BLaER1 (cell line): ENCODE results near the gene ATOSA.
A peak's percentile ranks its signal among the peaks of the same experiment; 100 is the strongest.

Source experiments
- H3K27ac ChIP-seq: shearing (Covaris generic); formaldehyde crosslinking; 2 replicates; pipeline ENCODE4 v1.8.1; 2022
- H3K27me3 ChIP-seq: shearing (Covaris generic); formaldehyde crosslinking; 2 replicates; pipeline ENCODE4 v1.8.1; 2022
- H3K36me3 ChIP-seq: shearing (Covaris generic); formaldehyde crosslinking; 2 replicates; pipeline ENCODE4 v1.8.1; 2022
- H3K4me1 ChIP-seq: shearing (Covaris generic); formaldehyde crosslinking; 2 replicates; pipeline ENCODE4 v1.8.1; 2022
- H3K4me2 ChIP-seq: shearing (Covaris generic); formaldehyde crosslinking; 2 replicates; pipeline ENCODE4 v1.8.1; 2022
- H3K4me3 ChIP-seq: shearing (Covaris generic); formaldehyde crosslinking; 2 replicates; pipeline ENCODE4 v1.8.1; 2022
- H3K9ac ChIP-seq: shearing (Covaris generic); formaldehyde crosslinking; 2 replicates; pipeline ENCODE4 v1.8.1; 2022
- H3K9me3 ChIP-seq: shearing (Covaris generic); formaldehyde crosslinking; 2 replicates; pipeline ENCODE4 v1.8.1; 2022
- H4K20me1 ChIP-seq: shearing (Covaris generic); formaldehyde crosslinking; 2 replicates; pipeline ENCODE4 v1.8.1; 2022
- Cebpa-rat ChIP-seq: shearing (Covaris generic); IDR thresholded peaks from 2 replicates; pipeline ENCODE4 v1.8.1; 2022

The ATOSA gene

GRCh38 chr15:52679232-52680040 lies at the start of gene ATOSA:
ATOSA (minus strand) TSS chr15:52679388; CDS start chr15:52678021, 1,367 bp downstream.
- Histone ChIP-seq H3K9ac (peak within 1 kb of the TSS; percentile 90), H3K9me3 (no peaks in the 10 kb centered on the region), H3K4me3 (peak within 1 kb of the TSS; percentile 91), H3K27ac (peak within 1 kb of the TSS; percentile 88), H3K36me3 (peaks cover 7% of the 10 kb centered on the region), H3K4me2 (peak within 1 kb of the TSS; percentile 85), H4K20me1 (peaks cover 20% of the 10 kb centered on the region), H3K4me1 (peaks cover 72% of the 10 kb centered on the region), H3K27me3 (no peaks in the 10 kb centered on the region)
- no peak for TF ChIP-seq Cebpa-rat

GRCh38 chr15:52728899-52729298 lies 49.7 kb upstream of the ATOSA start:
- Histone ChIP-seq H3K36me3 (no peaks in the 10 kb centered on the region), H4K20me1 (no peaks in the 10 kb centered on the region), H3K27ac (no peak overlapping the region), H3K4me1 (peaks cover 57% of the 10 kb centered on the region), H3K27me3 (no peaks in the 10 kb centered on the region), H3K4me2 (peak overlapping the region; percentile 74), H3K4me3 (no peak overlapping the region), H3K9ac (no peak overlapping the region), H3K9me3 (no peaks in the 10 kb centered on the region)
- no peak for TF ChIP-seq Cebpa-rat

GRCh38 chr15:52727815-52728214 lies 48.6 kb upstream of the ATOSA start:
- H3K27me3 ChIP-seq: no peaks in the 10 kb centered on the region
- H3K27ac ChIP-seq: peak overlapping the region; percentile 31; the same call in 1 of the 2 replicates
- no peaks in the 10 kb centered on the region for H4K20me1 ChIP-seq
- no peaks in the 10 kb centered on the region for H3K9me3 ChIP-seq
- no peaks in the 10 kb centered on the region for H3K36me3 ChIP-seq
- no peak overlapping the region for H3K9ac ChIP-seq
- no peak for TF ChIP-seq Cebpa-rat
- H3K4me3 ChIP-seq: no peak overlapping the region
- H3K4me1 ChIP-seq: peaks cover 47% of the 10 kb centered on the region
- peak overlapping the region; percentile 74 for H3K4me2 ChIP-seq

DNA sequence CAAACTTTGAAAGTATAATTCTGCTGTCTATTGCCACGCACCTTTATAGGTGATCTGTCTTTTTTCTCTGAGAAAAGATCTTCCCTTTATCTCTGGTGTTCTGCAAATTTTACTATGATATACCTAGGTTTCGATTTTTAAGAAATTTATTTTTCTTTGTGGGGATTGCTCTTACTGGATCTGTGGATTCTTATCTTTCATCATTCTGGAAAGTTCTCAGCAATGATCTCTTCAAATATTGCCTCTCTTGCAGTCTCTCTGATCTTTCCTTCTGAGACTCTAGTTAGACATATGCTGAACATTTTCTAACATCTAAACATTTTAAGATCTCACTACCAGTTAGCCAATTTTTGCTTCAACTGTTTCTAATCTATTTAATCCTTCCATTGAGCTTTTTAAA lies 47.0 kb upstream of the ATOSA start:
- Histone ChIP-seq H3K9ac (no peak overlapping the region), H4K20me1 (no peaks in the 10 kb centered on the region), H3K4me3 (no peak overlapping the region), H3K27me3 (no peaks in the 10 kb centered on the region), H3K36me3 (no peaks in the 10 kb centered on the region), H3K9me3 (no peaks in the 10 kb centered on the region), H3K4me1 (peaks cover 40% of the 10 kb centered on the region), H3K27ac (no peak overlapping the region), H3K4me2 (no peak overlapping the region)
- no peak for TF ChIP-seq Cebpa-rat

GRCh38 chr15:52718551-52718950 lies 39.4 kb upstream of the ATOSA start:
- H3K36me3 ChIP-seq: no peaks in the 10 kb centered on the region
- H3K4me1 ChIP-seq: no peaks in the 10 kb centered on the region
- H3K9me3 ChIP-seq: no peaks in the 10 kb centered on the region
- no peaks in the 10 kb centered on the region for H4K20me1 ChIP-seq
- no peak overlapping the region for H3K27ac ChIP-seq
- no peak overlapping the region for H3K4me3 ChIP-seq
- no peak overlapping the region for H3K4me2 ChIP-seq
- H3K9ac ChIP-seq: no peak overlapping the region
- TF ChIP-seq Cebpa-rat: no peak
- no peaks in the 10 kb centered on the region for H3K27me3 ChIP-seq

DNA sequence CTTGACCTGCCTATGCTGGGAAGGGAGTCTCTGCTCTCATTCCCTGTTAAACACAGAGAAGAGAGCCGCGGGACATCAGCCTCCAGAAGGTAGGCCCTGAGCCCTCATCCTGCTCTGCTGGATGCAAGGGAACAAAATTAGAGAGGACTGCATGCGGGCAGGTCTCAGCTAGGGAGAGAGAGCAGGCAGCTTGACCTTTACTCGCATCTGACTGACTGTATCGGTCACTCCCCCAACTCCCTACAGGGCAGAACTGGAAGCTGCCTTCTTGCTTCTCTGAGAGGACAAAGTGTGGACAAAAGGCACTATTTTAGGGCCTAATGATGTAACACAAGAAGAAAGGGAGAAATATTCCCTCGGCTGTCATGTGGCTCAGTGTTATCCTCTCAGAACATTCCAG lies 38.7 kb upstream of the ATOSA start:
- no peak for TF ChIP-seq Cebpa-rat
- no peaks in the 10 kb centered on the region for H4K20me1 ChIP-seq
- no peaks in the 10 kb centered on the region for H3K4me1 ChIP-seq
- no peak overlapping the region for H3K4me3 ChIP-seq
- H3K4me2 ChIP-seq: no peak overlapping the region
- no peak overlapping the region for H3K27ac ChIP-seq
- H3K9me3 ChIP-seq: no peaks in the 10 kb centered on the region
- H3K9ac ChIP-seq: no peak overlapping the region
- H3K36me3 ChIP-seq: no peaks in the 10 kb centered on the region
- no peaks in the 10 kb centered on the region for H3K27me3 ChIP-seq

- TF ChIP-seq Cebpa-rat: no peak
- H3K4me2 ChIP-seq: no peak overlapping the region
Measured at GRCh38 chr15:52717481-52717880, 38.3 kb upstream of the ATOSA start.

GRCh38 chr15:52716536-52716935 lies 37.3 kb upstream of the ATOSA start:
- Histone ChIP-seq H3K27ac (no peak overlapping the region), H3K9ac (no peak overlapping the region), H3K9me3 (no peaks in the 10 kb centered on the region), H3K4me3 (no peak overlapping the region), H3K4me1 (no peaks in the 10 kb centered on the region), H3K4me2 (no peak overlapping the region), H4K20me1 (no peaks in the 10 kb centered on the region), H3K36me3 (no peaks in the 10 kb centered on the region), H3K27me3 (no peaks in the 10 kb centered on the region)
- no peak for TF ChIP-seq Cebpa-rat

More at GRCh38 chr15:52717481-52717880, 38.3 kb upstream of the ATOSA start:
- H3K9ac ChIP-seq: no peak overlapping the region
- H3K27me3 ChIP-seq: no peaks in the 10 kb centered on the region
- no peaks in the 10 kb centered on the region for H3K9me3 ChIP-seq
- no peak overlapping the region for H3K27ac ChIP-seq
- H3K4me3 ChIP-seq: no peak overlapping the region
- no peaks in the 10 kb centered on the region for H4K20me1 ChIP-seq
- H3K4me1 ChIP-seq: no peaks in the 10 kb centered on the region
- H3K36me3 ChIP-seq: no peaks in the 10 kb centered on the region

- H3K4me3 ChIP-seq: no peak overlapping the region
- H3K9ac ChIP-seq: no peak overlapping the region
- H3K4me1 ChIP-seq: no peaks in the 10 kb centered on the region
- no peaks in the 10 kb centered on the region for H3K9me3 ChIP-seq
- no peaks in the 10 kb centered on the region for H3K36me3 ChIP-seq
- H4K20me1 ChIP-seq: no peaks in the 10 kb centered on the region
- no peak for TF ChIP-seq Cebpa-rat
- no peaks in the 10 kb centered on the region for H3K27me3 ChIP-seq
- no peak overlapping the region for H3K27ac ChIP-seq
- no peak overlapping the region for H3K4me2 ChIP-seq
Measured at GRCh38 chr15:52715411-52715810, 36.2 kb upstream of the ATOSA start.

DNA sequence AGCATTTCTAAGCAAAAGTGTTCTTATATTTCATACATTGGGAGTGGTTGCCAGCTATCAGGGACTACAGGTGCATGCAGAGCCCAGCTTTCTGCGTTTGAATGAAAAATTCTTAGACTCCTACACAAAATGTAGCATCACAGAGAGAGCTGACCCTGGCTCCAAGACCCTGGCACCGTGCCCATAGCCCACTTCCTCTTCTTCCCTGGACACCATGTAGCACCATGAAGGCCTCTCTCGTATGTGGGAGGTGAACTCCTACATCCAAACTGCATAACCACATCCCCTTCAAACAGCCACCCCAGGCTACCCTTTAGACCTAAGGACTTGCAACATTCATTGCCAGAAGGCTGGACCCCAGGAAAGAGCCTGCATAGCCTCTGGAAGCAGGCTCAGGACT lies 35.8 kb upstream of the ATOSA start:
- Histone ChIP-seq H3K4me3 (no peak overlapping the region), H3K27me3 (no peaks in the 10 kb centered on the region), H3K9ac (no peak overlapping the region), H3K4me1 (no peaks in the 10 kb centered on the region), H3K4me2 (no peak overlapping the region), H3K36me3 (no peaks in the 10 kb centered on the region), H4K20me1 (no peaks in the 10 kb centered on the region), H3K9me3 (no peaks in the 10 kb centered on the region), H3K27ac (no peak overlapping the region)
- no peak for TF ChIP-seq Cebpa-rat
